NOMO-1 (cell line): Measurements from ENCODE around the gene CRY2.

ENCODE experiments used
- DNase-seq, 2 experiments: peaks; one replicate each; lab custom pipeline; 2025; ENCODE audit not compliant: unreplicated experiment in 2 of 2; lab: John Stamatoyannopoulos, UW

CRY2 gene

GRCh38 chr11:45927684-45928413 is 80.6 kb downstream of the CRY2 start:
- no peak for DNase-seq

GRCh38 chr11:45928535-45929215 is 81.4 kb downstream of the CRY2 start:
- no peak for DNase-seq

- no peak for DNase-seq
These were observed 82.3 kb downstream of the CRY2 start for GRCh38 chr11:45929486-45930030.

- DNase-seq: peak; percentile 74 to 89
These were observed 82.9 kb downstream of the CRY2 start for GRCh38 chr11:45930031-45930794.

- DNase-seq: no peak
These were observed 83.8 kb downstream of the CRY2 start for GRCh38 chr11:45930951-45931570.

GRCh38 chr11:45931739-45932138 is 84.5 kb downstream of the CRY2 start:
- DNase-seq: peak; percentile 18 to 25

- no peak for DNase-seq
These were observed 84.9 kb downstream of the CRY2 start for GRCh38 chr11:45932217-45932616.
